Measurements from ENCODE around the gene CCK.

GRCh38 chr3:42254566-42254965 is 11.4 kb downstream of the CCK start:
- TF ChIP-seq, protein P1, sequence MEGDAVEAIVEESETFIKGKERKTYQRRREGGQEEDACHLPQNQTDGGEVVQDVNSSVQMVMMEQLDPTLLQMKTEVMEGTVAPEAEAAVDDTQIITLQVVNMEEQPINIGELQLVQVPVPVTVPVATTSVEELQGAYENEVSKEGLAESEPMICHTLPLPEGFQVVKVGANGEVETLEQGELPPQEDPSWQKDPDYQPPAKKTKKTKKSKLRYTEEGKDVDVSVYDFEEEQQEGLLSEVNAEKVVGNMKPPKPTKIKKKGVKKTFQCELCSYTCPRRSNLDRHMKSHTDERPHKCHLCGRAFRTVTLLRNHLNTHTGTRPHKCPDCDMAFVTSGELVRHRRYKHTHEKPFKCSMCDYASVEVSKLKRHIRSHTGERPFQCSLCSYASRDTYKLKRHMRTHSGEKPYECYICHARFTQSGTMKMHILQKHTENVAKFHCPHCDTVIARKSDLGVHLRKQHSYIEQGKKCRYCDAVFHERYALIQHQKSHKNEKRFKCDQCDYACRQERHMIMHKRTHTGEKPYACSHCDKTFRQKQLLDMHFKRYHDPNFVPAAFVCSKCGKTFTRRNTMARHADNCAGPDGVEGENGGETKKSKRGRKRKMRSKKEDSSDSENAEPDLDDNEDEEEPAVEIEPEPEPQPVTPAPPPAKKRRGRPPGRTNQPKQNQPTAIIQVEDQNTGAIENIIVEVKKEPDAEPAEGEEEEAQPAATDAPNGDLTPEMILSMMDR (IDR thresholded peaks at IDR 0.05) = no peak
- TF ChIP-seq POLR2AphosphoS5 (IDR thresholded peaks at IDR 0.05) = no peak

Data from transverse colon (tissue), 4 donors.